Left cardiac atrium (tissue), 4 donors: Measurements from ENCODE around the gene SLC35D2. TPM values are rescaled to one million over a fixed set of nuclear protein-coding genes. Genes with fewer than 3 reads are reported as not detected.

ENCODE experiments used
- ATAC-seq, 2 donors: fragments of 200-7000 bp; cut with Tn5 transposase; one replicate each; pipeline ENCODE4 v1.9.1; 2020; ENCODE audit warnings: mild to moderate bottlenecking in 2 of 2, moderate library complexity in 2 of 2
- DNase-seq: peaks from one replicate; pipeline ENCODE4 v3.0.0-alpha.2; 2020
- intact Hi-C, 2 donors: fragments of 100-400 bp; cut with DNase I; formaldehyde crosslinking; loops; one replicate each; pipeline versions ENCODE4 v1.14.1 to v1.15.1; 2022 to 2023
- long read RNA-seq: library from polyadenylated mRNA; unstranded; transcript quantifications from one replicate; pipeline ENCODE4 v2.0.0, GENCODE V29; 2021
- total RNA-seq, 2 donors: library from RNA; stranded (reverse); fragmentation: NEBNext Ultra II Directional; extraction: Animal tissue kit (Norgen Biotek cat#: 25700); gene quantifications; one replicate each; pipeline ENCODE4 v1.2.1, GENCODE V29; 2021
- donor health status: DM: no; HTN: yes; CAD: no.
- donor health status: DM: no; HTN: yes; CAD: no; lungs with severe emphysema.
- donor health status: DM: yes; HTN: yes; CAD: no.
- donor health status: Dilated cardiomyopathy.

SLC35D2 gene
- total RNA-seq: 10 to 100 TPM; 14.1 to 14.2 TPM
- long read RNA-seq: 0 reads

GRCh38 chr9:96383165-96383942 lies at the start of gene SLC35D2:
SLC35D2 (minus strand) TSS chr9:96383711; CDS start chr9:96383634, 77 bp downstream.
- ATAC-seq (peak; percentile 96 to 98), DNase-seq (peak; percentile 76)
- intact Hi-C loops: no loop called here

GRCh38 chr9:96430377-96430776 lies 46.9 kb upstream of the SLC35D2 start:
- intact Hi-C loops: no loop called here
- DNase-seq (no peak), ATAC-seq (no peak)

GRCh38 chr9:96429732-96430131 lies 46.2 kb upstream of the SLC35D2 start:
- no peak for DNase-seq
- intact Hi-C loops: no loop called here
- ATAC-seq: no peak

- intact Hi-C loops: no loop called here
- ATAC-seq: no peak
- DNase-seq: no peak
These were observed 42.1 kb upstream of the SLC35D2 start for GRCh38 chr9:96425500-96426169.

- intact Hi-C loops: no loop called here
- DNase-seq: no peak
- no peak for ATAC-seq
These were observed 40.5 kb upstream of the SLC35D2 start for GRCh38 chr9:96423985-96424336.

GRCh38 chr9:96423322-96423984 lies 39.9 kb upstream of the SLC35D2 start:
- no peak for ATAC-seq
- no peak for DNase-seq
- intact Hi-C loops: no loop called here

GRCh38 chr9:96420468-96421219 lies 37.1 kb upstream of the SLC35D2 start:
- ATAC-seq: peak in 1 of 2 donors; percentile 25
- intact Hi-C loops: no loop called here
- DNase-seq: no peak

GRCh38 chr9:96419691-96419969 lies 36.1 kb upstream of the SLC35D2 start:
- intact Hi-C loops: loop anchor here in 1 of 2 donors (2.0 kb wide), 1 partner anchor 31 kb away; the partner anchor contains the start of gene HABP4
- ATAC-seq: no peak
- DNase-seq: no peak

- intact Hi-C loops: loop anchor here in 1 of 2 donors (2.0 kb wide), 1 partner anchor 32 kb away; the partner anchor contains the start of gene HABP4
- peak; percentile 78 for DNase-seq
- ATAC-seq: peak; percentile 62 to 79
These were observed 35.6 kb upstream of the SLC35D2 start for GRCh38 chr9:96418920-96419690.

- intact Hi-C loops: loop anchor here in 1 of 2 donors (2.0 kb wide), 1 partner anchor 32 kb away; the partner anchor contains the start of gene HABP4
- DNase-seq: peak; percentile 99
- peak; percentile 91 to 94 for ATAC-seq
These were observed 34.8 kb upstream of the SLC35D2 start, which contains the start of gene ZNF367 for GRCh38 chr9:96418083-96418919. ZNF367 (minus strand) TSS chr9:96418370; CDS start chr9:96418032, 338 bp downstream.

- ATAC-seq (peak in 1 of 2 donors; percentile 0), DNase-seq (peak; percentile 36)
- intact Hi-C loops: loop anchor here in 1 of 2 donors (2.0 kb wide), 2 partner anchors 33 kb away; partner anchors contain the start of gene HABP4
These were observed 34.2 kb upstream of the SLC35D2 start for GRCh38 chr9:96417661-96418082.

- intact Hi-C loops: loop anchor here in 1 of 2 donors (2.0 kb wide), 1 partner anchor 32 kb away; no protein-coding TSS in a partner anchor
- ATAC-seq (peak; percentile 15 to 31), DNase-seq (peak; percentile 90)
These were observed 33.6 kb upstream of the SLC35D2 start for GRCh38 chr9:96417051-96417586.

GRCh38 chr9:96413302-96414221 lies 30.1 kb upstream of the SLC35D2 start:
- ATAC-seq: no peak
- intact Hi-C loops: no loop called here
- no peak for DNase-seq

GRCh38 chr9:96412174-96412913 lies 28.8 kb upstream of the SLC35D2 start:
- DNase-seq (no peak), ATAC-seq (no peak)
- intact Hi-C loops: no loop called here

GRCh38 chr9:96411129-96411838 lies 27.8 kb upstream of the SLC35D2 start:
- intact Hi-C loops: no loop called here
- ATAC-seq (no peak), DNase-seq (no peak)
